Cardiac septum (tissue), 1 donor: Measurements from ENCODE around the gene MYOT. TPM values are rescaled to one million over a fixed set of nuclear protein-coding genes. Genes with fewer than 3 reads are reported as not detected.

Experiments used
- total RNA-seq: library from RNA; stranded (reverse); fragmentation: NEBNext Ultra II Directional; extraction: Animal tissue kit (Norgen Biotek cat#: 25700); gene quantifications from one replicate; pipeline ENCODE4 v1.2.1, GENCODE V29; 2021
- donor health status: DM: no; HTN: no; CAD: no.

MYOT gene
- total RNA-seq, 1 donor from 2014 or later = 38.9 TPM

Other genes with a start within 250 kb of the MYOT start
- 35.1 TPM for gene KLHL3, start 131.8 kb upstream of the MYOT start, total RNA-seq
- 20.0 TPM for gene HNRNPA0, start 113.5 kb upstream of the MYOT start, total RNA-seq
- gene PKD2L2, start 21.6 kb downstream of the MYOT start, total RNA-seq = 0.62 TPM
- gene FAM13B, start 165.2 kb downstream of the MYOT start, total RNA-seq = 26.5 TPM
- gene WNT8A, start 216.2 kb downstream of the MYOT start, total RNA-seq = not detected